ENCODE measurements around the gene KLHL29. TPM values are rescaled to one million over a fixed set of nuclear protein-coding genes. Genes with fewer than 3 reads are reported as not detected.

The KLHL29 gene
- total RNA-seq, 1 experiment from 2014 or later, result 16.7 TPM

DNA sequence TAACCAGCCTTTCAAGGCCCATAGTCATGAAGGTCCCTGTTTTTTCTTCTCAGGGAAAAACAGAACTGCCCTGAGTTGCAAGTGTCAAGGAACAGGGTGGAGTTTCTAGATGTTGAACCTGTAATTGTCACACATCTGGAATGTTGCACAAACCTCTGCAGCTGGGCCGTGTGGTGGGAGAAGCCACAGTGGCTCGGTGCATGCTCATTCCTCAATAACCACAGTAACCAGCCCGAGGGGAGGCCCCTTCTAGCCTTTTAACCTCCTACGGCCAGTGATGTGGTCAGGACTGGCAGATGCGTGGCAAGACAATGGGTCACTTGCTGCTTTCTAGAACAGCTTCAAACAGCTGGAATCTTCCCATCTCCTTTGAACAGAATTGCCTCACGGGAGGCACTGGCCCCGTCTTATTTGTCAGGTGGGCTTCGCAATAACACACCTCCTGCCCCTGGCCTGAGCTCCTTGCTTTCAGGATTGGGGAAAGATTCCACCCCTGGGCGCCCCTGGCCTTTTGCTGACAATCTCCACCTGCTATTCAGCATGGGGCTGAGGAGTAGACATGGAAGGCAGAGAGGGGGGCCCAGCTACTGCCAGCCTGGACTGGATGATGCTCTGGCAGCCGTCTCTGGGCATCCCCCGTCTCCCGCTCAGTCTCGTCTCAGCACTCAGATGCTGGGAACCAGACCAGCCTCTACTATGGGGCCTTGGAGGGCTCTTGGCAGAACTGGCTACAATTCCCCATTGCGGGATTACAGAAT is 102.9 kb downstream of the KLHL29 start:
- Histone ChIP-seq H3K9me3 (ENCODE audit: control insufficient read depth in 1 of 2, insufficient read depth in 1 of 2, low read depth in 1 of 2, low read length in 2 of 2) (no peaks in the 10 kb centered on the region), H3K4me1 (ENCODE audit: control insufficient read depth in 1 of 2, insufficient read depth in 2 of 2, low read length in 2 of 2) (peaks cover 10 to 20% of the 10 kb centered on the region in 2 experiments), H3K27ac (ENCODE audit: low read depth, low read length) (no peak overlapping the region), H4K20me1 (ENCODE audit: insufficient read depth) (no peaks in the 10 kb centered on the region; the same call in 1 of the 2 replicates), H3K4me2 (ENCODE audit: low read length) (peak overlapping the region; percentile 20), H2AFZ (ENCODE audit: low read depth, low read length, poor library complexity, severe bottlenecking) (no peak overlapping the region), H3K9me2 (ENCODE audit: insufficient read depth) (no peaks in the 10 kb centered on the region), H3K4me3 (replicated peaks in 1 of 2; ENCODE audit: low read depth in 1 of 2, low read length in 2 of 2) (no peak overlapping the region), H3K79me2 (ENCODE audit: insufficient read depth, low read length) (no peaks in the 10 kb centered on the region), H3K36me3 (ENCODE audit: control insufficient read depth in 1 of 2, insufficient read depth in 2 of 2, low read length in 2 of 2) (no peaks in the 10 kb centered on the region), H3K9ac (ENCODE audit: low read length) (no peak overlapping the region), H3K27me3 (ENCODE audit: insufficient read depth, low read length) (no peaks in the 10 kb centered on the region)
- ChIA-PET POLR2A (no interaction called here), CTCF (no interaction called here), RAD21 (ENCODE audit: low non-redundant PET in 1 of 2, low total read pairs in 2 of 2, uncharacterized antibody in 2 of 2, unreplicated experiment in 2 of 2) (no interaction called here)
- peak; percentile 36 for DNase-seq (ENCODE audit: low read depth, low spot score)
- no TSS peak for BruUV-seq (replicated peaks)
- TF ChIP-seq, protein P1, sequence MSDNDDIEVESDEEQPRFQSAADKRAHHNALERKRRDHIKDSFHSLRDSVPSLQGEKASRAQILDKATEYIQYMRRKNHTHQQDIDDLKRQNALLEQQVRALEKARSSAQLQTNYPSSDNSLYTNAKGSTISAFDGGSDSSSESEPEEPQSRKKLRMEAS (IDR thresholded peaks at IDR 0.05), result 0 out of 2 replicates have a peak, but pooled peaks have one; percentile 10
- TF ChIP-seq ZNF274 (IDR thresholded peaks at IDR 0.05; ENCODE audit: low read depth, low read length), result no peak
- TF ChIP-seq POLR2AphosphoS5 (IDR thresholded peaks at IDR 0.05; ENCODE audit: low read depth, low read length), result 0 out of 2 replicates have a peak, but pooled peaks have one; percentile 27
- 0 out of 2 replicates have a peak, but pooled peaks have one; percentile 13 for TF ChIP-seq SP1 (IDR thresholded peaks at IDR 0.05; ENCODE audit: low read depth)
- TF ChIP-seq CEBPB (IDR thresholded peaks at IDR 0.05; ENCODE audit: low read depth), result 0 out of 2 replicates have a peak, but pooled peaks have one; percentile 39
- peak; percentile 87 for ATAC-seq
- intact Hi-C loops (cut with micrococcal nuclease), result no loop called here

DNA sequence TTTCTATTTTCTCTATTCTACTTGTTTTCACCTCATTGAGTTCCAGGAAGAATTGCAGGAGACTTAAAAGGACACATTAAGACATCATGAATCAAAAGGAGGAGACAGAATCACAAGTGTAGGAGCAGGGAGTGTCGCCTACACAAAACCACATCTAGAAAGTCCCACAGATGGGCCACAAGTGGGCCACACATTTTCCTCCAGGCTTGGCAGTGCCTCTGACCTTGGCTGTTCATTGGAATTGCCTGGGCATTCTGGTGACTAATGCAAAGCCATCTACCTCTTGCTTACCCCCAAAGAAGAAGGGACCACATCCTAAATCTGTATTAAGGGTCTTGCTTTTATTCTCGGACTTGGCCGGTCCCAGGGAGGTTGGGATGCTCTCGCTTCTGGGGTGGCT is 103.6 kb downstream of the KLHL29 start:
- Histone ChIP-seq H3K27me3 (ENCODE audit: insufficient read depth, low read length) (no peaks in the 10 kb centered on the region), H3K27ac (ENCODE audit: low read depth, low read length) (no peak overlapping the region), H3K9me3 (ENCODE audit: control insufficient read depth in 1 of 2, insufficient read depth in 1 of 2, low read depth in 1 of 2, low read length in 2 of 2) (no peaks in the 10 kb centered on the region), H3K9me2 (ENCODE audit: insufficient read depth) (no peaks in the 10 kb centered on the region), H3K4me1 (ENCODE audit: control insufficient read depth in 1 of 2, insufficient read depth in 2 of 2, low read length in 2 of 2) (peaks cover 10 to 20% of the 10 kb centered on the region in 2 experiments), H3K79me2 (ENCODE audit: insufficient read depth, low read length) (no peaks in the 10 kb centered on the region), H2AFZ (ENCODE audit: low read depth, low read length, poor library complexity, severe bottlenecking) (no peak overlapping the region), H3K9ac (ENCODE audit: low read length) (no peak overlapping the region), H3K4me3 (replicated peaks in 1 of 2; ENCODE audit: low read depth in 1 of 2, low read length in 2 of 2) (no peak overlapping the region), H4K20me1 (ENCODE audit: insufficient read depth) (no peaks in the 10 kb centered on the region; the same call in 1 of the 2 replicates), H3K36me3 (ENCODE audit: control insufficient read depth in 1 of 2, insufficient read depth in 2 of 2, low read length in 2 of 2) (no peaks in the 10 kb centered on the region), H3K4me2 (ENCODE audit: low read length) (no peak overlapping the region)
- DNase-seq (ENCODE audit: low read depth, low spot score) (no peak), ATAC-seq (no peak)
- POLR2A ChIA-PET, result no interaction called here
- intact Hi-C loops (cut with micrococcal nuclease), result no loop called here
- RAD21 ChIA-PET (ENCODE audit: low non-redundant PET in 1 of 2, low total read pairs in 2 of 2, uncharacterized antibody in 2 of 2, unreplicated experiment in 2 of 2), result no interaction called here
- CTCF ChIA-PET, result no interaction called here
- no TSS peak for BruUV-seq (replicated peaks)
- TF ChIP-seq, protein P2, sequence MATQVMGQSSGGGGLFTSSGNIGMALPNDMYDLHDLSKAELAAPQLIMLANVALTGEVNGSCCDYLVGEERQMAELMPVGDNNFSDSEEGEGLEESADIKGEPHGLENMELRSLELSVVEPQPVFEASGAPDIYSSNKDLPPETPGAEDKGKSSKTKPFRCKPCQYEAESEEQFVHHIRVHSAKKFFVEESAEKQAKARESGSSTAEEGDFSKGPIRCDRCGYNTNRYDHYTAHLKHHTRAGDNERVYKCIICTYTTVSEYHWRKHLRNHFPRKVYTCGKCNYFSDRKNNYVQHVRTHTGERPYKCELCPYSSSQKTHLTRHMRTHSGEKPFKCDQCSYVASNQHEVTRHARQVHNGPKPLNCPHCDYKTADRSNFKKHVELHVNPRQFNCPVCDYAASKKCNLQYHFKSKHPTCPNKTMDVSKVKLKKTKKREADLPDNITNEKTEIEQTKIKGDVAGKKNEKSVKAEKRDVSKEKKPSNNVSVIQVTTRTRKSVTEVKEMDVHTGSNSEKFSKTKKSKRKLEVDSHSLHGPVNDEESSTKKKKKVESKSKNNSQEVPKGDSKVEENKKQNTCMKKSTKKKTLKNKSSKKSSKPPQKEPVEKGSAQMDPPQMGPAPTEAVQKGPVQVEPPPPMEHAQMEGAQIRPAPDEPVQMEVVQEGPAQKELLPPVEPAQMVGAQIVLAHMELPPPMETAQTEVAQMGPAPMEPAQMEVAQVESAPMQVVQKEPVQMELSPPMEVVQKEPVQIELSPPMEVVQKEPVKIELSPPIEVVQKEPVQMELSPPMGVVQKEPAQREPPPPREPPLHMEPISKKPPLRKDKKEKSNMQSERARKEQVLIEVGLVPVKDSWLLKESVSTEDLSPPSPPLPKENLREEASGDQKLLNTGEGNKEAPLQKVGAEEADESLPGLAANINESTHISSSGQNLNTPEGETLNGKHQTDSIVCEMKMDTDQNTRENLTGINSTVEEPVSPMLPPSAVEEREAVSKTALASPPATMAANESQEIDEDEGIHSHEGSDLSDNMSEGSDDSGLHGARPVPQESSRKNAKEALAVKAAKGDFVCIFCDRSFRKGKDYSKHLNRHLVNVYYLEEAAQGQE (IDR thresholded peaks at IDR 0.05; ENCODE audit: low read depth), result no peak
- TF ChIP-seq EGR1 (IDR thresholded peaks at IDR 0.05; ENCODE audit: low read depth) (no peak), RAD21 (IDR thresholded peaks at IDR 0.05; ENCODE audit: low read depth) (no peak), CBX3 (IDR thresholded peaks at IDR 0.05; ENCODE audit: low read depth) (no peak), SIN3A (IDR thresholded peaks at IDR 0.05; ENCODE audit: low read depth) (no peak), SRF (IDR thresholded peaks at IDR 0.05; ENCODE audit: low read depth) (no peak)
- TF ChIP-seq, protein P3, sequence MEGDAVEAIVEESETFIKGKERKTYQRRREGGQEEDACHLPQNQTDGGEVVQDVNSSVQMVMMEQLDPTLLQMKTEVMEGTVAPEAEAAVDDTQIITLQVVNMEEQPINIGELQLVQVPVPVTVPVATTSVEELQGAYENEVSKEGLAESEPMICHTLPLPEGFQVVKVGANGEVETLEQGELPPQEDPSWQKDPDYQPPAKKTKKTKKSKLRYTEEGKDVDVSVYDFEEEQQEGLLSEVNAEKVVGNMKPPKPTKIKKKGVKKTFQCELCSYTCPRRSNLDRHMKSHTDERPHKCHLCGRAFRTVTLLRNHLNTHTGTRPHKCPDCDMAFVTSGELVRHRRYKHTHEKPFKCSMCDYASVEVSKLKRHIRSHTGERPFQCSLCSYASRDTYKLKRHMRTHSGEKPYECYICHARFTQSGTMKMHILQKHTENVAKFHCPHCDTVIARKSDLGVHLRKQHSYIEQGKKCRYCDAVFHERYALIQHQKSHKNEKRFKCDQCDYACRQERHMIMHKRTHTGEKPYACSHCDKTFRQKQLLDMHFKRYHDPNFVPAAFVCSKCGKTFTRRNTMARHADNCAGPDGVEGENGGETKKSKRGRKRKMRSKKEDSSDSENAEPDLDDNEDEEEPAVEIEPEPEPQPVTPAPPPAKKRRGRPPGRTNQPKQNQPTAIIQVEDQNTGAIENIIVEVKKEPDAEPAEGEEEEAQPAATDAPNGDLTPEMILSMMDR (IDR thresholded peaks at IDR 0.05 in 2 of 3, conservative IDR thresholded peaks at IDR 0.05 in 1 of 3; ENCODE audit: borderline replicate concordance in 1 of 3, insufficient read depth in 1 of 3, low read depth in 2 of 3, low read length in 2 of 3), result no peak
